ENCODE data around the gene WNT6. TPM values are rescaled to one million over a fixed set of nuclear protein-coding genes. Genes with fewer than 3 reads are reported as not detected.

The WNT6 gene
- total and polyA plus RNA-seq, 12 donors, result 0.15 to 3.0 (median 0.75) TPM

DNA sequence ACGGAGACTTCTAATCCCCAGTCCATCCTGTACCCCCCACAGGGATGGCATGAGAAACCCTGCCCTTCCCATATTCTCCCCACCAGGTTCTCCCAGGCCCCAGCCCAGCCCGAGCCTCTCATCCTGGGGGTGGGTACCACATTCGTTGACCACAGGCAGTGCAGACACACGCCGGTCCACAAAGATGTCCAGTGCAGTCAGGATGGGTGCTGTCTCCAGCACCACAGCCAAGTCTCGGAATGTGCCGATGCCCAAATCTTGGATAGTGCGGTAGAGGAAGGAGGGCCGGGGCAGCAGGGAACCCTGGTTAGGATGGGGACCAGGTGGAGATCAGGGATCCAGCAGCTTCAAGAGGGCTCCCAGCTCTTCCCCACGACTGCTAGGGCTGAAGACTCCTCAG, 32.8 kb upstream of the WNT6 start:
- TF ChIP-seq, protein P1, sequence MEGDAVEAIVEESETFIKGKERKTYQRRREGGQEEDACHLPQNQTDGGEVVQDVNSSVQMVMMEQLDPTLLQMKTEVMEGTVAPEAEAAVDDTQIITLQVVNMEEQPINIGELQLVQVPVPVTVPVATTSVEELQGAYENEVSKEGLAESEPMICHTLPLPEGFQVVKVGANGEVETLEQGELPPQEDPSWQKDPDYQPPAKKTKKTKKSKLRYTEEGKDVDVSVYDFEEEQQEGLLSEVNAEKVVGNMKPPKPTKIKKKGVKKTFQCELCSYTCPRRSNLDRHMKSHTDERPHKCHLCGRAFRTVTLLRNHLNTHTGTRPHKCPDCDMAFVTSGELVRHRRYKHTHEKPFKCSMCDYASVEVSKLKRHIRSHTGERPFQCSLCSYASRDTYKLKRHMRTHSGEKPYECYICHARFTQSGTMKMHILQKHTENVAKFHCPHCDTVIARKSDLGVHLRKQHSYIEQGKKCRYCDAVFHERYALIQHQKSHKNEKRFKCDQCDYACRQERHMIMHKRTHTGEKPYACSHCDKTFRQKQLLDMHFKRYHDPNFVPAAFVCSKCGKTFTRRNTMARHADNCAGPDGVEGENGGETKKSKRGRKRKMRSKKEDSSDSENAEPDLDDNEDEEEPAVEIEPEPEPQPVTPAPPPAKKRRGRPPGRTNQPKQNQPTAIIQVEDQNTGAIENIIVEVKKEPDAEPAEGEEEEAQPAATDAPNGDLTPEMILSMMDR (IDR thresholded peaks at IDR 0.05), result no peak
- Histone ChIP-seq H3K36me3 (no peaks in the 10 kb centered on the region), H3K27me3 (peaks cover 0 to 24% (median 17%) of the 10 kb centered on the region in 7 donors), H3K9me3 (no peaks in the 10 kb centered on the region), H3K27ac (no peak overlapping the region), H3K4me3 (no peak overlapping the region), H3K4me1 (peaks cover 0 to 14% (median 3%) of the 10 kb centered on the region in 9 donors)
- 85 to 93% methylated on average over 10 of the region's 10 CpGs for WGBS, 2 donors
- ATAC-seq (no peak), DNase-seq (no peak)
- intact Hi-C loops (cut with DNase I), result no loop called here

DNA sequence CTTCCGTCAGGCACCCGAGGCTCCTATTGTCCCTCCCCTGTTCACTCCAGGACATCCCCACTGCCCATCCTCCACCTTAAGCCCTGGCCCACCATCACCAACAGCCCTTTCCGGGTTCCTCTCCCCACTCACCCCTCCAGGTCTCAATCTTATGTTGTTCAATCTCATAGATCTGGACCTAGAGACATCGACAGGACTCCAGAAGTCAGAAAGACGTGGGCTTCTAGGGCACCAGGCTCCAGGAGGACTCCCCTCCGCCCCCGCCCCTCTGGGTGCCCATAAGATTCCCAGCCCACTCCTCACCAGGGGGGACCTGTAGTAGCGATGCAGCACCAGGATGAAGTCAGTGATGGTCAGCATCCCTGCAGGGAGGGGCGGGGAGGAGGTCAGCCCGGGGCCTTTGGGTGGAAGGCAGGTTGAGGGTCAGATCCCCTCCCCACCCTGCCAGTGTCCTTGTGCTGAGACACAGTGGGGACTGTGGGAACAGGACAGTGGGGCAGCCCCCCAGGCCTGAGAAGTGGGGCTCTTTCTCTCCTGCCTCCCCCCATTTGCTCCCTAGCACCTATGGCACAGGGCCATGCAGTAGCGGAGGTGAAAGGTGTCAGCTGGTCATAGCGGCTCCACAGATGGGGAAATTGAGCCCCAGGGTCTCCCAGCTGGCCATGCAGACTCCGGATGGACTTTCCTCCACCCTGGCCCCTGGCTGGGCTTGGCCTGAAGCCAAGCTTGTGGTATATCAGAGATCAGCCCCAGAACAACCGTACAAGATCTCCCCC, 31.7 kb upstream of the WNT6 start:
- TF ChIP-seq, protein P1 (IDR thresholded peaks at IDR 0.05), result no peak
- H3K9me3 ChIP-seq, result no peaks in the 10 kb centered on the region
- peaks cover 0 to 28% (median 24%) of the 10 kb centered on the region in 7 donors for H3K27me3 ChIP-seq
- no peak overlapping the region for H3K27ac ChIP-seq
- H3K4me3 ChIP-seq, result no peak overlapping the region
- no peak for ATAC-seq
- intact Hi-C loops (cut with DNase I), result no loop called here
- no peaks in the 10 kb centered on the region for H3K36me3 ChIP-seq
- DNase-seq, result no peak
- WGBS, 2 donors, result 68 to 72% methylated on average over 14 of the region's 14 CpGs
- H3K4me1 ChIP-seq, result peaks cover 0 to 25% (median 13%) of the 10 kb centered on the region in 9 donors

- Histone ChIP-seq H3K36me3 (no peaks in the 10 kb centered on the region), H3K27me3 (peaks cover 0 to 31% (median 24%) of the 10 kb centered on the region in 7 donors), H3K4me1 (peaks cover 0 to 28% (median 13%) of the 10 kb centered on the region in 9 donors), H3K27ac (no peak overlapping the region), H3K9me3 (no peaks in the 10 kb centered on the region), H3K4me3 (no peak overlapping the region)
- DNase-seq, result no peak
- ATAC-seq, result no peak
- 86 to 92% methylated on average over 4 of the region's 4 CpGs for WGBS, 2 donors
- TF ChIP-seq, protein P1 (IDR thresholded peaks at IDR 0.05), result no peak
- intact Hi-C loops (cut with DNase I), result no loop called here
Measured at GRCh38 chr2:218828477-218828778, 31.2 kb upstream of the WNT6 start.

DNA sequence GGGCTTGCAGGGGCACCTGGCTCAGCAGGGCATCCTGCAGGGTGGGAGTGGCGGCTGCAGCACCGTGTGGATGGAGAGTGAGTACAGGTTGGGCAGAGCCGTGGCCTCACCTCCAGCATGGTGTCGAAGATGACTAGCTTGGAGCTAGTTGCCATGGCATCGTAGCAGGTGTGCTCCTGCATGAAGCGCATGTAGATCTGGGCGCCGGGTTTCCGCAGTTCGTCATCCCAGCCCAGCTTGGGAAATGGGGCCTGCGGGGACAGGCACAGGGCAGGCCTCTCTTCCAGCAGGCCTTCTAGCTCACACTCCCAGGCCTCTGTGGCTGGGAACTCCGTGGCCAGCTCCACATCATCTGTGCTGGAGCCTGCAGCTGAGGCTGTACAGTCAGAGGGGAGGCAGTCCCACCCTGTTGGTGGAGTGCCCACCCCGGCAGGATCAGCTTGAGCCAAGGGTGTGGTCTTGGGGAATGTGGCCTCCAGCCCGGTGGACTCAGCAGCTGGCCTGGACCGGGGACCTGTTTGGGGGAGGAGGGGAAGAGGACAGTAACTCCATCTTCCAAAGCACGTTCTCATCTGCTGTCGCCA, 29.6 kb upstream of the WNT6 start:
- peaks cover 0 to 45% (median 27%) of the 10 kb centered on the region in 7 donors for H3K27me3 ChIP-seq
- H3K27ac ChIP-seq, result peak overlapping the region in 6 of 10 donors; percentile 12 to 87 (median 52)
- no peaks in the 10 kb centered on the region for H3K36me3 ChIP-seq
- H3K4me3 ChIP-seq, result no peak overlapping the region
- ATAC-seq, result peak; percentile 50 to 73 (median 62)
- H3K9me3 ChIP-seq, result no peaks in the 10 kb centered on the region
- intact Hi-C loops (cut with DNase I), result loop anchor here in 1 of 10 donors (10.0 kb wide), 1 partner anchor 115 kb away; the partner anchor contains the start of gene TTLL4
- peaks cover 0 to 28% (median 13%) of the 10 kb centered on the region in 9 donors for H3K4me1 ChIP-seq
- 66 to 72% methylated on average over 17 of the region's 17 CpGs for WGBS, 2 donors
- DNase-seq, result peak; percentile 29 to 61
- TF ChIP-seq, protein P1 (IDR thresholded peaks at IDR 0.05), result no peak

All from heart right ventricle (tissue), 16 donors.